GM19468 (cell line): Measurements from ENCODE around the gene HS3ST4.
"Not testable (repeated sequence)": the region's sequence is repeated elsewhere in the genome, so short reads cannot be mapped to it uniquely, and the experiment has no call there.

Source experiments
- ATAC-seq: cut with Tn5 transposase; IDR thresholded peaks from one replicate; pipeline ENCODE4 v1.9.1; 2021; ENCODE audit warnings: mild to moderate bottlenecking, moderate library complexity, moderate number of reproducible peaks; ENCODE audit not compliant: unreplicated experiment; ENCODE audit errors: extremely low read depth

The HS3ST4 gene

DNA sequence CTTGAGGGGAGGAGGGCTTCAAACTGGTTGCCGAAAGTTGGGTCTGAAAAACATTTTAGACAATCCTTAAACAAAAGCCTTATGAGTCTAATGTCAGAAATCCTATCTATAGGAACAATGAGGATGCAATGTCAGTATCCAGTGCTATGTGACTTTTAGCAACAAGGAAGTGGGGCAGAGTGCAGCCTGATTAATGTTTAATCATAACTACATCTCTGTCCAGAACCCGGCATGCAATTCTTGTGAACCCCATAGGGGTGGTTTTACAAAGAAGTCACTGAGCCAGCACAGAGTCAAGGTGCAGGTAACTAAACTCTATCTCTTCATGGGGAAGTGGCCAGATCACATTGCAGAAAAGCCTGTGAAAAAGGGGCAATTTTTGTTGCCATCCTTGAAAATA lies 267.5 kb downstream of the HS3ST4 start:
- ATAC-seq = no peak

- peak; percentile 62 for ATAC-seq
These were observed 274.7 kb downstream of the HS3ST4 start for GRCh38 chr16:25966172-25967097.

- ATAC-seq = no peak
These were observed 285.4 kb downstream of the HS3ST4 start for GRCh38 chr16:25977121-25977520.

DNA sequence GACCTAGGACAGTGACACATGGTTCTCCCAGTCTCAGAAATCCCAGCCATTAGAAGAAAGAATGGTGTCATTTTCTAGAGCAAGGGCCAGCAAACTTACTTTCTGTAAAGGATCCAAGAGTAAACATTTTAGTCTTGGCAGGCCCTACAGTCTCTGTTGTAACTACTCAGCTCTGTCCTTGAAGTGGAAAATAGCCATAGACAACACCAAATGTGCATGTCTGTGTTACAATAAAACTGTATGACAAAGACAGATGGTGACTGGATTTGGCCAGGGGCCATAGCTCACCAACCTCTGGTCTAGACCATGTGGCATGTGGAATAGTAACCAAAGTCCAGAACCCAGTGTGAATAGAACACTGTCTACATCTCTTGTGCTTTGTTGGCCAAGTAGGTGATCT lies 286.5 kb downstream of the HS3ST4 start:
- ATAC-seq = no peak

DNA sequence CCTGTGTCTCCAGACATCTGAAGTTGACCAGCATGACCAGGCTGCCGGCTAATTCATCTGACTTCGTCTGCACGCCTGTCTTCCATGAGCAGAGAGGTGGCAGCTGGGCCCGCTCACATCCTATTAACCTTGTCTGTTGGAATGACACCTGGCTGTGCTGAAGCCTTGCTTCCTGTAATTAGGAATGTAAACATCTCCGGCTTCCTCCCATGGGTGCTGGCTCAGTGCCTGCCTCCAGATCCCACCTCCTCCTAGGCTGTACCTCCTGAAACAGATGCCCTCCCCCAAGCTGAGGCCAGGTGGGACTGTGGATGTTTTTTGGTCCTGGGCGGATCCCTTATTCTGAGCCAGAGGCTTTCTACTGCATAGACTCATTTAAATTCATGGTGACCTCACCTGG lies 296.3 kb downstream of the HS3ST4 start:
- no peak for ATAC-seq

GRCh38 chr16:25988882-25989281 lies 297.1 kb downstream of the HS3ST4 start:
- no peak for ATAC-seq

- ATAC-seq = no peak
These were observed 304.3 kb downstream of the HS3ST4 start for GRCh38 chr16:25996052-25996451.

GRCh38 chr16:26005336-26005735 lies 313.6 kb downstream of the HS3ST4 start:
- ATAC-seq = no peak

DNA sequence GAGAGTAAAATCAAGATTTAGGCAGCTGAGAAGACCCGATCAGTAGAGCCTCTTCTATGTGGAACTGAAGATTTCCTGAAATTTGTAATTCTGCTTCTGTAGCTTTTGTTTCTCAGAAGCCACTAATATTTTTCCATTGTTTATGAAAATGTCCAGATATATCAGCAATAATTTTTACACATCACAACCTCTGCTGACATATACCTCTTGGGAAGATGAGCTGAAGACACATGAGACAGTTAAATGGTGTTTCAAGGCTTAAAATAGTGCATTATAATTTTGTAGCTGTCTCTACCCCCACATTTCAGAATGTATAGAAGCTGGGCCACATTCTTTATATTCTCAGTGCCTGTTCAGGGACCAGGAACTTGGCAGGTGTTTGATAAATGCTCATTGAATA lies 320.6 kb downstream of the HS3ST4 start:
- ATAC-seq = no peak

- ATAC-seq = no peak
These were observed 324.0 kb downstream of the HS3ST4 start for GRCh38 chr16:26015776-26016175.

DNA sequence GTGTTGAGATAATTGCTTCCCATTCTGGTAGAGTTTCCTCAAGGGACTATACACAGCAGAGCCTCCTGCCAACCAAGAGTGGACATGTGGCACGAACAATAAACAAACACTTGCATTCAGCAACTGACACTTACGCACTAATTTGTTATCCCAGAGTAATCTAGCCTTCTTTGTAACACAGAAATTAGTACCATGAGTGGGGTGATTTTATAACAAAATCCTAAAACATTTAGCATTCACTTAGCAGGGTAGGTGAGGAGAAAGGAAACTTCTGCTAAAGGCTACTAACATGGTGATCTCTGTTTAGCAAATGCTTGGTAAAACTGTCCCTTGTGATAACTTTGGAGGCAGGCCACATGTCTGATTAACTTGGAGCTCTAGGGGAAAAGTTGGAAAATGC lies 325.2 kb downstream of the HS3ST4 start:
- no peak for ATAC-seq

DNA sequence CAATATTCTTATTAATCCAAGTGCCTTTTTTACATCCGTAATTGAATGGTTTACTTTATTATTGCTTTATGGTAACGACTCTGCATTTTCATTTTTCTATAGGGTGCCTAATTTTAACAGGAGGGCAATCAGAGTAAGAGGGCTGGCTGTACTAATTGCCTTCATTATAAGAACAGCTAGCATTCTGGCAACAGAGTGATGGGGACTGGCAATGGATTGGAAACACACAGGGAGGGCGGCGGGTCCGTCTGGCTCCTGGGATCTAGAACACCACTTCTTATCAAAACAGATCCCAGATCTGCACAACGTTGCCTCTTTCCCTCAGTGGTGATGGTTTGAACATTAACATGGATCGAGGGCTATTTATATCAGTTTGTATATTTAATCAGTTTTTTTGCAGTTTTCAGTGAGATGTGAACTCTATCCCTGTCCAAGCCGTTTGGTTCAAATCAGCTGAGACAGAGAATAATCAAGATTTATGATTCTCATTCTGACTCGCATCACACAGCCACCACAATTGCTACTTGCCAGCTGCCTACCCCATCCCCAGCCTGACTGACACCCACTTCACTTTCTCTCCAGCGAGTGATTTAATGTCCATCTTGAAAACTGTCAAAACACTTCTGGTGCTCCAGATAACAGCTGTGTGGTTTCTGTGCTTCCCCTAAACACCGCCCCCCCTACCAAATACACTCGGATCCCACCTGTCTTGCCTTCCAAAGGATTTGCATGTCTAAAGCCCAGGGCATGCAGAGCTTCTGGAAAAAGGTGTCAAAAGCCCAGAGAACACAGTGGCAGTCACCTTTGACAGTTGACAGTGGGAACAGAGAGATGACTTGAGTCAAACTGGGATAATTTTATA lies 327.9 kb downstream of the HS3ST4 start:
- ATAC-seq = no peak

DNA sequence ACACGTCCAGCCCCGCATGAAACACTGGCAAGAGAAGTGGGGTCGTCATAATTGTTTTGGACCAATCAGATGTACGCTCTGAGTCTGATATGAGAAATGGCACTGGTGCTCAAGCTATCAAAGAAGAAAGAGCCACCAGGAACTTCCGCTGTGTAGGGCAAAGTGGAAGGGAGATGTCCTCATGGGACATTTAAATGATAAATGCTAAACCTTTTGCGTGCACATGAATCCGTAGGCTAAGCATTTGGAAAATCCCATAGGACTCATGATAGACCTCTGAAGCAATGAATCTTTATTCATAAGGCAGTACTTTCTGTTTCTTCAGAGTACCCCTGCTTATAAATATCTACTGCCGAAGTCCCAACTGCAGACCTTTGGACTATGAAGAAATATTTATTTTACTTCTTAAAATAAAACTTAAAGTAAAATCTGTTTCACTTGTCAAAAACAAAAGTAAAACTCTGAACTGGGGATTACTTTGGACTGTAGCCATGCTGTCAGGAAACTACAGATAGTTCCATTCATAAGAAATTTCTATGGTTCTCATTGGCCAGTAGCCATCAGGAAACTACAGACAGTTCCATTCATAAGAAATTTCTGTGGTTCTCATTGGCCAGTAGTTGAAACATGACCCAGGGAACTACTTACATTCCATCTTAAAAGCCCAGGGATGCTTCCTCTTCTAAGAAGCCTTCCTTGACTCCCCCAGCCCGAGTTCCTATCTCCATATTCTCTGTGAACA lies 335.1 kb downstream of the HS3ST4 start:
- ATAC-seq = no peak

DNA sequence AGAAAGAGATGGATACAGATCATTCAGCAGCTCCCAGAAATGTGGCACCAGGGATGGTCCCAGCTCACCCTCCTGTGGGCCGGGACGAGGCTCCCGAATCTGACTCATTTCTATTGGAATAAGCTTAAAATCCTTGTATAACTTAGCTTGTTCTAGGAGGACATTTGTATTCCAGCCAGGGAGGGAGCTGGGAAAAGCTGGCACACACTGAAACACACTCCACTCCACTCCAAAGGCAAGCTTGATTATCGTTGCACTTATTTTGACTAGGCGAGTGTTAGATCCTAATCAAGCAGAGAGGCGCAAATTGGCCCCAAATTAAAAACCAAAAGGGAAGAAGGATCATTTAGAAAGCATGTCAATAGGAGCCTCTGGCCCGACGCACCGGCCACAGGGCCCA lies 339.5 kb downstream of the HS3ST4 start:
- ATAC-seq = no peak

GRCh38 chr16:26032661-26033060 lies 340.9 kb downstream of the HS3ST4 start:
- ATAC-seq = not testable (repeated sequence)

DNA sequence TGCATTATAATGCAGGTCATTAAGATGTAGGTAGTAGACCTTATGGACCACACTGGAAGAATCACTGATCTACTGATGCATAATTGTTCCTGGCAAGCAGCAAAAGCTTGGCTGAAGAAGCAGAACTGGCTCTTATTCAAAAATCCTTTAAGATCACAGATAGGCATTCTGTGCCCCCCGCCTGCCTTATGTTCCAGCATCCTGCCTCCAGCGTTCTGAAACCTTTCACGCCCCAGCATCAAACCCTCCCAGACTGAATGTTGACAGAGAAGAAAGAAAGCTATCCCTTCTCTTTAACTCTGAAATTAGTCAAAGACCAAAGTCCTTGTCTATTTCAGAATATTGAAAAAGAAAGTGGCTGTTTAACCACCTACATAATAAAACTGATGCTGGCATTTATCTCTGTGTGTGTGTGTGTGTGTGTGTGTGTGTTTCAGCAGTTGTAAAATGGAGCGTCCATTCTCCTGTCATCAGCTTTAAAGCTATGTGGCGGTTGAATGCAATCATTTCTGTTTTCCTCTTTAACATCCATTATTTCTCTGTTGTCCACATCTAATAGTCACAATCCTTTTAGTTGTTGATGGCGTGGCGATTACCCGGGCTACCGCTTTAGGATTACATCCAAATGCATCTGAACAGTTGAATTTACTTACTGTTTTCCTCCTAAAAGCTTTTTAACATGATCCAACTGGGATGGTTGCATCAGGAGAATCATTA lies 350.4 kb downstream of the HS3ST4 start:
- no peak for ATAC-seq

- ATAC-seq = no peak
These were observed 358.7 kb downstream of the HS3ST4 start for GRCh38 chr16:26050472-26050871.

- ATAC-seq = no peak
These were observed 359.3 kb downstream of the HS3ST4 start for GRCh38 chr16:26051063-26051462.

DNA sequence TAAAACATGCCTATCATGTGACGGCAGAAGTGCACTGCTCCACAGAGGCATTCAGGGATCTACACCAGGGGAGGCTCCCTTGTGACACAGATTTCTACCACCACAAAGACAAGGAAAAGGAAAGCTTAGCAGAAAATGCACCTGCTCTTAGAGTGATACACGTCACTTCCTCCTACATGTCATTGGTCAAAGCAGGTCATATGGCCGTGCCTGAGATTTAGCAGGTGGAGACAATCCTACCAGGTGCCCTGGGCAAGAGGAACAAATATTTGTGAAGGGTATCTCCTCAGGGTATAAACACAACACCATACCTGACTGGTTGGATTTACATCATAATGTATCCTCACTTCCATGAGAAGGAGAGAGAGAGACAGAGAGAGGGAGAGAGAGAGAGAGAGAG lies 362.1 kb downstream of the HS3ST4 start:
- no peak for ATAC-seq

- ATAC-seq = no peak
These were observed 366.6 kb downstream of the HS3ST4 start for GRCh38 chr16:26058326-26058725.
